ENCODE measurements around the gene DNHD1. TPM values are rescaled to one million over a fixed set of nuclear protein-coding genes. Genes with fewer than 3 reads are reported as not detected.
"Not testable (repeated sequence)": the region's sequence is repeated elsewhere in the genome, so short reads cannot be mapped to it uniquely, and the experiment has no call there.

DNHD1 gene
- total and polyA plus RNA-seq, 5 experiments from 2014 or later = 1.0 to 62.8 (median 1.9) TPM

DNA sequence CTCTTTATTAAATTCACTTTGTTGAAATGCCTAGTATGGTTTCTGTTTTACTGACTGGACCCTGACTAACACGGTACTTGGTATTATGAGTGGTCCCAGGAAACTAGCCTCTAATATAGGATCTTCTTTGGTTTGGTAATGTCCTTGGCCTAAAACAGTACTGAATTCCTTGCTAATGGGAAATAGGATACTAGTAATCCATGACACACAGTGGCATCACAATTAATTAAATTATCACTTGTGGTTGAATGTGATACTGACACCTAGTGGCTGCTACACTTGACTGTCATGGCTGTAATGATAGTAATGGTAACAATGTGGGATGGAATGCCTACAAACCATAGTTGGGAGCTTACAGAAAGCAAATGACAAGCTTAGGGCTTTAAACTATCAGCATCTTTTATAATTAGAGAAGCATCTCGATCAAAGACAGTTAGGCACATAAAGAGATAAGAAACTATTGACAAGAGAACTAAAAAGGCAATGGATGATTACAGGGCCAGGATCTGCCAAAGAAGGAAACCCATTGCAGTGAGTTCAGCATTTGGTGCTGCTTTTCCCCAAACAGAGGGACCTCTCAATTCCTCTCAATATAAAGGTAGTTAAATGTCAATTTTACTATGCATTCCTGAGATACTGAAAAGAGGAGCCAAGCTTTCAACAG lies 8.6 kb downstream of the DNHD1 start:
- Mint-ChIP-seq H3K36me3 (peaks cover 0 to 58% (median 11%) of the 10 kb centered on the region in 3 donors), H3K9me3 (no peaks in the 10 kb centered on the region), H3K27me3 (no peaks in the 10 kb centered on the region), H3K27ac (no peak overlapping the region), H3K4me1 (peaks cover 0 to 13% (median 11%) of the 10 kb centered on the region in 4 donors), H3K4me3 (no peak overlapping the region)
- DNase-seq (peak in 4 of 10 donors; percentile 9 to 38 (median 33)), ATAC-seq (peak; percentile 61 to 62)
- POLR2A ChIA-PET = interaction anchor here (1.2 to 1.4 kb wide), 2 partner anchors 24 to 126 kb away, joined by 3 to 4 read pairs; partner anchors contain the start of gene TIMM10B

- DNase-seq (no peak), ATAC-seq (no peak)
- Mint-ChIP-seq H3K4me1 (no peaks in the 10 kb centered on the region), H3K27me3 (no peaks in the 10 kb centered on the region), H3K4me3 (no peak overlapping the region), H3K36me3 (peaks cover 21 to 87% (median 52%) of the 10 kb centered on the region in 3 donors), H3K9me3 (peaks cover 0 to 8% (median 0%) of the 10 kb centered on the region in 9 donors), H3K27ac (peak overlapping the region in 1 of 10 donors; percentile 35)
- POLR2A ChIA-PET = no interaction called here
Observed at GRCh38 chr11:6516865-6517264, 19.8 kb downstream of the DNHD1 start.

- Mint-ChIP-seq H3K36me3 (peaks cover 18 to 70% (median 36%) of the 10 kb centered on the region in 3 donors), H3K27me3 (no peaks in the 10 kb centered on the region), H3K27ac (no peak overlapping the region), H3K9me3 (no peaks in the 10 kb centered on the region), H3K4me3 (no peak overlapping the region), H3K4me1 (peaks cover 4 to 10% (median 6%) of the 10 kb centered on the region in 4 donors)
- no peak for ATAC-seq
- DNase-seq = no peak
- POLR2A ChIA-PET = no interaction called here
Observed at GRCh38 chr11:6520265-6520664, 23.2 kb downstream of the DNHD1 start.

DNA sequence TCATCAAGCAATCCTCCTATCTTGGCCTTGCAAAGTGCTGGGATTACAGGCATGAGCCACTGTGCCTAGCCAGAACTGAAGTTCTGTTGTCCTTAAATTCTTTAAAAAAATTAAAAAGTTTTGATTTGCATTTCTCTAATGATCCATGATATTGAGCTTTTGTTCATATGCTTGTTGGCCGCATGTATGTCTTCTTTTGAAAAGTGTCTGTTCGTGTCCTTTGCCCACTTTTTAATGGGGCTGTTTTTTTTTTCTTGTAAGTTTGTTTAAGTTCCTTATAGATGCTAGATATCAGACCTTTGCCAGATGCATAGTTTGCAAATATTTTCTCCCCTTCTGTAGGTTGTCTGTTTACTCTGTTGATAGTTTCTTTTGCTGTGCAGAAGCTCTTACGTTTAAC lies 24.9 kb downstream of the DNHD1 start:
- H3K9me3 Mint-ChIP-seq, DNase-seq, ATAC-seq, H3K27ac Mint-ChIP-seq, POLR2A ChIA-PET, H3K4me3 Mint-ChIP-seq, H3K27me3 Mint-ChIP-seq: not testable (repeated sequence)
- Mint-ChIP-seq H3K4me1 (peaks cover 11 to 23% (median 19%) of the 10 kb centered on the region in 4 donors), H3K36me3 (peaks cover 15 to 54% (median 27%) of the 10 kb centered on the region in 3 donors)

DNA sequence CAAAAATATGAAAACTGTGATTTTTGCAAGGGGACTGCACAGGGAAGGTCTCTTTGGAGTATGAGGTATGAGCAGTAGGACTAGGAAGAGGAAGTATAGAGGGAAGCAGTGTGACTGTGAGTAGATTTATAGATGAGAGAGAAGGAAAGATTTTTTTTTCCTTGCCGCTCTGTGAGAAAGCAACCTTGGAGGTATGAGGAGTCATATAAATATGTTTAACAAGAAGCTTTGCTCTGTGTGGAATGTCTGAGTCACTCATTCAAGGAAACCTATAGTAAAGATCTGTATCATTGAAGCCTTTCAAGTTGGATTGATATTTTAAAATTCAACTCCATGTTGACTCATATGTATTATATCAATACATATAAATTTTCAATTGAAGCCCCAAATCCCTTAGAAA lies 26.2 kb downstream of the DNHD1 start:
- POLR2A ChIA-PET = no interaction called here
- ATAC-seq = no peak

DNA sequence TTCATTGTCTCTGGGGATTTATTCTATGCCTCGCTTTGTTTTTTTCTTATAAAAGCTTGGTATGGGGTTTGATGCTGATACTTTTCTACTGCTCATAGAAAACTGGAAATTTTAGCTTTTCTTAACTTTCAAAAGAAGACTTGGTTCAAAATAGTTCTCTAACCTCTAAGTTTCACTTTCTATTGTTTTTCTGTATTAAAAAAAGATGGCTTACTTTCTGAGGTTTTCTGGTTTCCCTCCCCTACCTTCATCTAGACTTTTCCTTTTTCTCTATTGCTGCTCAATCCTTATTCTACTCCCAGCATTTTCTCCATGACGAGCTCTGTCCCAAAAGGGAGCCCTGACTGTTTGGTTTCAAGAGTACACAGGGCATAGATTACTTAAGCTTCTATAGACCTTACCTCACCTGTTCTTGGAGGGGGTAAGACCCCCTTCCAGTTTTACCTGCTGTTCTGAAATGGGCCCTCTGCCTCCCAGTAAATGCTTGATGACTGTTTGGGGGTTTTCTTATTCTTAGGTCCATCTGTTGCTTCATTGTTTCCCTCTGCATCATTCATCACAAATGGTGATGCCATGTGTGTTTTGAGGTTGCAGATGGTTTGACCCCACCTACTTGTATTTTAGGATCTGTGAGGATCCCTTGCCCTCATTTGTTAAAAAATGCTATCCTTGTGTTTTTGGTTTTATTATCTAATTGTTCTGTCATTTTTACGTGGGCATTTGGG lies 29.5 kb downstream of the DNHD1 start:
- POLR2A ChIA-PET = no interaction called here
- Mint-ChIP-seq H3K4me3 (peak overlapping the region; percentile 48 to 86 (median 69)), H3K27ac (peak overlapping the region; percentile 60 to 96 (median 88)), H3K27me3 (no peaks in the 10 kb centered on the region), H3K36me3 (peaks cover 5 to 21% (median 10%) of the 10 kb centered on the region in 3 donors), H3K9me3 (no peaks in the 10 kb centered on the region), H3K4me1 (peaks cover 12 to 25% (median 19%) of the 10 kb centered on the region in 4 donors)
- DNase-seq = peak in 2 of 10 donors; percentile 9 to 14
- peak in 1 of 2 donors; percentile 38 for ATAC-seq

More for the DNA sequence above, 26.2 kb downstream of the DNHD1 start:
- Mint-ChIP-seq H3K4me1 (peaks cover 12 to 25% (median 19%) of the 10 kb centered on the region in 4 donors), H3K4me3 (no peak overlapping the region), H3K36me3 (peaks cover 13 to 47% (median 27%) of the 10 kb centered on the region in 3 donors), H3K27me3 (no peaks in the 10 kb centered on the region), H3K9me3 (no peaks in the 10 kb centered on the region), H3K27ac (peak overlapping the region in 1 of 10 donors; percentile 74)
- no peak for DNase-seq

- no peak overlapping the region for H3K4me3 Mint-ChIP-seq
- H3K9me3 Mint-ChIP-seq = no peaks in the 10 kb centered on the region
- H3K36me3 Mint-ChIP-seq = peaks cover 2 to 19% (median 5%) of the 10 kb centered on the region in 3 donors
- H3K27me3 Mint-ChIP-seq = no peaks in the 10 kb centered on the region
- ATAC-seq = no peak
- DNase-seq = no peak
- H3K27ac Mint-ChIP-seq = peak overlapping the region in 2 of 10 donors; percentile 13 to 65
- H3K4me1 Mint-ChIP-seq = peaks cover 11 to 24% (median 19%) of the 10 kb centered on the region in 4 donors
- POLR2A ChIA-PET = interaction anchor here (0.7 kb wide), 1 partner anchor 154 kb away, joined by 3 read pairs; the partner anchor contains the start of gene MRPL17
Observed at GRCh38 chr11:6529266-6529665, 32.2 kb downstream of the DNHD1 start.

DNA sequence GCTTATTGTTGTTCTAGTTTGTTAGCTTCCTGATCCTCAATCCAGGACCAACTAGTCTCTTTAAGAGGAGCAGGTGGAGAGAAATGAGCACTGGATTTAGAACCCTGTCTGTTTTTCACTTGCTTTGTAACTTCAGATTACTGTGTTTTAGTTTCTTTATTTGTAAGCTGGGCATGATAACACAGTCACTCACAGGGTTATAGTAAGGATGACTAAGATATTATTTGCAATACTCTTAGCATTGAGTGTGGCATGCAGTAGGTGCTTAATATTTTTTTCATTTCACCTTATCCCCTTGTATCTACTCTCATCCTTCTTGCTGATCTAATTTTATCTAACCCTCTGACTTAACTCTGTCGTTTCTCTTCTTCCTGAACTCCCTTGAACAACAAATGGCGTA lies 33.8 kb downstream of the DNHD1 start:
- ATAC-seq (no peak), DNase-seq (no peak)
- Mint-ChIP-seq H3K36me3 (peaks cover 0 to 22% (median 4%) of the 10 kb centered on the region in 3 donors), H3K9me3 (no peaks in the 10 kb centered on the region), H3K27me3 (no peaks in the 10 kb centered on the region), H3K27ac (peak overlapping the region in 1 of 10 donors; percentile 35), H3K4me1 (peaks cover 10 to 13% (median 12%) of the 10 kb centered on the region in 4 donors), H3K4me3 (no peak overlapping the region)
- POLR2A ChIA-PET = interaction anchor here (1.2 to 1.3 kb wide), 4 partner anchors 73 to 226 kb away, joined by 3 to 9 read pairs (median 7); partner anchors contain the start of genes ILK, MRPL17 and TAF10

DNA sequence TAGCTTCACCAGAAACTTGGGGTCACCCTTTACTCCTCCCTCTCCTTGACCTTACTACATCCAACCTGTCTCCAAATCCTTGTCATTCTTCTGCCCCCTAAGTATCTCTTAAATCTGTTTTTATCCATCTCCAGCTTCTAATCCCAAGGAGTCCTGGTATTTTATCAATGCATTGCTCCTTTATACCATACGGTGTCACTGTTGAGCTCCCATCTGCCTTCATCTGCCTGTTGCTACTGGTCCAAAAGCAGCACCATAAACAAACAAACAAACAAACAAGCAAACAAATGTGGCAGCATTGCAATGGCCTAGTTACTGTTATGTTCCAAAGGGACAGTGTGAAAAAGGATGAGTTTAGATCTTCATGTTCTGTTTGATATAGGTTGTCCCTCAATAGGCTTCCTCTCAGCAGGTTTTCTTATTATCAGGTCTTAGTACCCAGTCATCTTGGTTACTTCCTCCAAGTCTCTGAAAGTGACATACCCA lies 34.2 kb downstream of the DNHD1 start:
- ATAC-seq = peak; percentile 42 to 57
- peaks cover 0 to 22% (median 2%) of the 10 kb centered on the region in 3 donors for H3K36me3 Mint-ChIP-seq
- peaks cover 7 to 10% (median 8%) of the 10 kb centered on the region in 4 donors for H3K4me1 Mint-ChIP-seq
- POLR2A ChIA-PET = interaction anchor here (1.2 to 1.3 kb wide), 4 partner anchors 73 to 226 kb away, joined by 3 to 9 read pairs (median 7); partner anchors contain the start of genes ILK, MRPL17 and TAF10
- peak in 5 of 10 donors; percentile 10 to 49 (median 44) for DNase-seq
- H3K27ac Mint-ChIP-seq = no peak overlapping the region
- H3K4me3 Mint-ChIP-seq = no peak overlapping the region
- H3K9me3 Mint-ChIP-seq = no peaks in the 10 kb centered on the region
- no peaks in the 10 kb centered on the region for H3K27me3 Mint-ChIP-seq

DNA sequence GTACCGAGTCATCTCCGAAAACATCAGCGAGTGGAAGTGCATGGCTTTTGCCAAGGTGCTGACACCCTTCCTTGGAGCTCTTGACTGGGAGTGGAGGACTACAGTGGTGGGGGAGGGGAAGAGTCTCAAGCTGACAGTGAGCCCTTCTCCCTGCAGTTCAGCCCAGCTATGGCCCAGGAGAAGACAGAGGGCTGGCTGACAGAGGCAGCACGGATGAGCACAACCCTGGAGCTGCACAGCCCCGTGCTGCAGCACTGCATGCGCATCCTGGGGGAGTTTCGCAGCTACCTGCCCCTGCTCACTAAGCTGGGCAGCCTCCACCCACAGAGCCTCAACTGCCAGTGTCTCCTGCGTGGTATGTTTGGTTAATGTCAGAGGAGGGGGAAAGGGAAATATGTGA lies 41.4 kb downstream of the DNHD1 start:
- no peak overlapping the region for H3K4me3 Mint-ChIP-seq
- no peak for ATAC-seq
- POLR2A ChIA-PET = no interaction called here
- no peak for DNase-seq
- peaks cover 0 to 20% (median 2%) of the 10 kb centered on the region in 3 donors for H3K36me3 Mint-ChIP-seq
- H3K27ac Mint-ChIP-seq = no peak overlapping the region
- H3K4me1 Mint-ChIP-seq = peaks cover 0 to 11% (median 7%) of the 10 kb centered on the region in 4 donors
- no peaks in the 10 kb centered on the region for H3K9me3 Mint-ChIP-seq
- no peaks in the 10 kb centered on the region for H3K27me3 Mint-ChIP-seq

- H3K27ac Mint-ChIP-seq = no peak overlapping the region
- no peak for DNase-seq
- H3K4me3 Mint-ChIP-seq = no peak overlapping the region
- peaks cover 0 to 11% (median 7%) of the 10 kb centered on the region in 4 donors for H3K4me1 Mint-ChIP-seq
- H3K36me3 Mint-ChIP-seq = peaks cover 0 to 17% (median 2%) of the 10 kb centered on the region in 3 donors
- H3K27me3 Mint-ChIP-seq = no peaks in the 10 kb centered on the region
- POLR2A ChIA-PET = no interaction called here
- ATAC-seq = no peak
- no peaks in the 10 kb centered on the region for H3K9me3 Mint-ChIP-seq
Observed at GRCh38 chr11:6538945-6539344, 41.9 kb downstream of the DNHD1 start.

DNA sequence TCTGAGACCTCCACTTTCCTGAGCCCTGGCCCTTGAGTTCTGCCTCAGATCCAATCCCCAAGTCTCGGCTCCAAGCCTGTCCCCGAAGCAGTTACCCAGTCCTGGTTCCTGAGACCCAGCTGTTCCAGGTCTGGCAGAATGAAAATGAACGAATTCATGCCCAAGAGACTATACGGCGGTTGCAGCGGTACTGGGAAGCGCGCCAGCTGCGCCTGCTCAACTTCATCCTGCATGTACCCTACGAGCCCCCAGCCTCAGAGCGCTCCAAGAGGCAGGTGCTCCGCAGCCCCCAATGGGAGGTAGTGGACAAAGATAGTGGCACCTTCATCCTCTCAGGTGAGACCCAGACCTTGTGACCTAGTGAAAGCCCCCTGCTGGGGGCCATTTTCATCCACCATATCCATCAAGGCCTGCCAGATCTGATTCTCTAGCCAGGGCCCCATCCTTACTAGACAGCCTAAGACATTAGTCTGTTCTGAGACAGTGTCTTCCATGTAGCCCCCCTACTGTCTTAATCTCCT lies 42.7 kb downstream of the DNHD1 start:
- Mint-ChIP-seq H3K4me3 (no peak overlapping the region), H3K27me3 (no peaks in the 10 kb centered on the region), H3K9me3 (no peaks in the 10 kb centered on the region), H3K36me3 (peaks cover 0 to 18% (median 2%) of the 10 kb centered on the region in 3 donors), H3K4me1 (peaks cover 0 to 11% (median 7%) of the 10 kb centered on the region in 4 donors), H3K27ac (peak overlapping the region in 2 of 10 donors; percentile 25 to 65)
- POLR2A ChIA-PET = no interaction called here
- no peak for ATAC-seq
- no peak for DNase-seq

Data from naive thymus-derived CD8-positive, alpha-beta T cell (primary cell).